AG09319 (cell line): ENCODE results near the gene SEMA4D.

ENCODE experiments used
- DNase-seq: peaks from one replicate; pipeline ENCODE4 v3.0.0-alpha.2; 2010; ENCODE audit warnings: low read depth; ENCODE audit errors: extremely low read depth
- CTCF ChIP-seq: IDR thresholded peaks from 2 replicates; pipeline ENCODE4 v1.5.1; 2011; ENCODE audit warnings: low read depth, mild to moderate bottlenecking, inconsistent platforms, low read length, moderate library complexity

The SEMA4D gene

GRCh38 chr9:89440951-89441654 is 56.8 kb downstream of the SEMA4D start:
- no peak for DNase-seq
- TF ChIP-seq CTCF, result no peak

GRCh38 chr9:89440548-89440947 is 57.4 kb downstream of the SEMA4D start:
- DNase-seq, result no peak
- TF ChIP-seq CTCF, result no peak

GRCh38 chr9:89440046-89440445 is 57.9 kb downstream of the SEMA4D start:
- TF ChIP-seq CTCF, result no peak
- no peak for DNase-seq

- no peak for TF ChIP-seq CTCF
- no peak for DNase-seq
These were observed 58.3 kb downstream of the SEMA4D start for GRCh38 chr9:89439571-89439970.

GRCh38 chr9:89438194-89438593 is 59.7 kb downstream of the SEMA4D start:
- no peak for TF ChIP-seq CTCF
- no peak for DNase-seq

GRCh38 chr9:89437772-89438171 is 60.1 kb downstream of the SEMA4D start:
- DNase-seq, result no peak
- TF ChIP-seq CTCF, result no peak

DNA sequence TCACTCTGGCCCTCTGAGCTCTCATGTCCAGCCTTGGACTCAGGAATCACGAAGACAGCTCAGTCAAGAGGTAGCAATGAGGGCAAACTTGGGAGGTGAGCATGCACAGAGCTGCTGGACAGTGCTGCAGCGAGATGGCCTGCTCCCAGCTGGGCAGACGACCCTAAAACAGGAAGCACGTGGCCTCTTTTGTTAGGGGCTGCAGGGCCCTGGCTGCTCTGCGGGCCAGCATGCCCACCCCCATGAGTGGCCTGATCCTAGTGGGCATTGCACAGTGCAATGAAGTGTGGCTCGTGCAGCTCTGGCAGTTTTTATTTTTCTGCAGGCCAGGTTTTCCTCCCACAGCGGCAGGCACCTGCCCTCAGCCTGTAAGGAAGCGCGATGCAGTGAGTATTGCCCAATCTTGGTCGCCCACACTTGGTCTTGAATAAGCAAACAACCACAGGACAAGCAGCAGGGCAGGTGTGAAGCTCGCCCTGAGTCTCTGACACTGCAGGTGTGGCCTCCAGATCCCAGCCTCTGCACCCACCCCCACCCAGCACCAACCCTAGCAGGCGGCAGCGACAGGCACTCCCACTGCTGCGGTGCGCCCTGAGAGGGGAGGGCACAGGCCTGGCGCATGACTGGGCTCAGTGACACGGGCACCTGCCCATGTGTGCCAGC is 60.8 kb downstream of the SEMA4D start:
- no peak for TF ChIP-seq CTCF
- DNase-seq, result no peak
